Activated T-helper 1 cell treated with anti-CD3 and anti-CD28 coated beads, Interleukin-2, amount 50 U/mL, for 16 hours (primary cell): ENCODE measurements around the gene PPP2R2C.

Experiments
- DNase-seq, 2 donors: peaks; one replicate each; pipeline ENCODE4 v3.0.0-alpha.2; 2020; ENCODE audit warnings: low read depth in 1 of 2, low spot score in 1 of 2

PPP2R2C gene

GRCh38 chr4:6313216-6313615, 159.2 kb downstream of the PPP2R2C start:
- DNase-seq: no peak

GRCh38 chr4:6309777-6310176, 162.6 kb downstream of the PPP2R2C start:
- DNase-seq: no peak

GRCh38 chr4:6308899-6309643, 163.3 kb downstream of the PPP2R2C start:
- DNase-seq: no peak

GRCh38 chr4:6307891-6308290, 164.5 kb downstream of the PPP2R2C start:
- DNase-seq: no peak

GRCh38 chr4:6307230-6307629, 165.2 kb downstream of the PPP2R2C start:
- no peak for DNase-seq

GRCh38 chr4:6306299-6306698, 166.1 kb downstream of the PPP2R2C start:
- DNase-seq: no peak

- DNase-seq: no peak
Measured at GRCh38 chr4:6303943-6304342, 168.5 kb downstream of the PPP2R2C start.

- DNase-seq: no peak
Measured at GRCh38 chr4:6302869-6303268, 169.5 kb downstream of the PPP2R2C start.

GRCh38 chr4:6301732-6302442, 170.5 kb downstream of the PPP2R2C start:
- no peak for DNase-seq

- no peak for DNase-seq
Measured at GRCh38 chr4:6301051-6301731, 171.2 kb downstream of the PPP2R2C start.

- DNase-seq: no peak
Measured at GRCh38 chr4:6300359-6300758, 172.1 kb downstream of the PPP2R2C start.

- no peak for DNase-seq
Measured at GRCh38 chr4:6299875-6300274, 172.5 kb downstream of the PPP2R2C start.

- no peak for DNase-seq
Measured at GRCh38 chr4:6298852-6299251, 173.6 kb downstream of the PPP2R2C start.

- no peak for DNase-seq
Measured at GRCh38 chr4:6298035-6298434, 174.4 kb downstream of the PPP2R2C start.

GRCh38 chr4:6297266-6297815, 175.1 kb downstream of the PPP2R2C start:
- no peak for DNase-seq

- DNase-seq: no peak
Measured at GRCh38 chr4:6296026-6296425, 176.4 kb downstream of the PPP2R2C start.

- DNase-seq: no peak
Measured at GRCh38 chr4:6295495-6295894, 176.9 kb downstream of the PPP2R2C start.

GRCh38 chr4:6294705-6295421, 177.6 kb downstream of the PPP2R2C start:
- DNase-seq: no peak

- no peak for DNase-seq
Measured at GRCh38 chr4:6293661-6294060, 178.8 kb downstream of the PPP2R2C start.

- DNase-seq: no peak
Measured at GRCh38 chr4:6293097-6293445, 179.3 kb downstream of the PPP2R2C start.

GRCh38 chr4:6292376-6293096, 179.9 kb downstream of the PPP2R2C start:
- DNase-seq: no peak
